ENCODE measurements around the gene HNRNPF. TPM values are rescaled to one million over a fixed set of nuclear protein-coding genes. Genes with fewer than 3 reads are reported as not detected.

Gene HNRNPF
- total and polyA plus RNA-seq, 2 donors (not counting 3 experiments of a cell fraction or from before 2014, with no cell fraction given): 144 to 230 TPM

DNA sequence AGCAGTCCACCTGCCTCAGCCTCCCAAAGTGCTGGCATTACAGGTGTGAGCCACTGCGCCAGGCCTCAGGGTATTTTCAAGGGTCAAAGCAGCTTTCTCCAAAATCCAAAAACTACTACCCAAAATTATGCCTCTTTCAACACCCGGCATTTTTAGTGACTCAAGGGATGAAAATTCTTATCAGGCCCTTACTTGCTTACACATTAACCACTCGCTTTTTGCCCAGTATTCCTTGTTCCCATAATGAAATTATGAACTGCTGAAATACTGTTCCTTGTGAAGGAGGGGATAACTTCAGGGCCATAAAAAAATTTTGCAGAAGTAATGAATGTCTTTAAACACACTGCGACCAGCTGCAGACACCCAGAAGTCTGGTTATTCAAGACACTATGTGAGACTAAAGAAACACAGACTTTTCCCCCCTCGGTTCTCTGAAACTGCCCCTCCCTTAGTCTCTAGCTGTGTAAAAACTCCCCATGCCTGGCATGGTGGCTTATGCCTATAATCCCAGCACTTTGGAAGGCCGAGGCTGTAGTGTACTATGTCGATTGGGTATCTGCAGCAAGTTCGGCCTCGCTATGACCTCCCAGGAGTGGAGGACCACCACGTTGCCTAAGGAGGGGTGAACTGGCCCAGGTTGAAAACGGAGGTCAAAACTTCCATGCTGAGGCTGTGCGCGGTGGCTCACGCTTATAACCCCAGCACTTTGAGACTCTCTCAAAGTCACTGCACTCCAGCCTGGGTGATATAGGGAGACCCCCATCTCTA lies 25.6 kb downstream of the HNRNPF start:
- Histone ChIP-seq H3K4me1 (ENCODE audit: control insufficient read depth, extremely low read depth, insufficient read depth, low read length) (no peaks in the 10 kb centered on the region), H3K27me3 (ENCODE audit: control insufficient read depth in 2 of 2, insufficient read depth in 2 of 2, low read length in 2 of 2) (no peaks in the 10 kb centered on the region), H3K4me3 (replicated peaks in 1 of 3; ENCODE audit: insufficient read depth in 1 of 3, low read depth in 1 of 3, low read length in 3 of 3) (no peak overlapping the region), H3K79me2 (ENCODE audit: control insufficient read depth, insufficient read depth, low read length) (peaks cover 8% of the 10 kb centered on the region), H3K36me3 (ENCODE audit: control insufficient read depth in 2 of 2, extremely low read depth in 1 of 2, insufficient read depth in 2 of 2, low read length in 2 of 2) (peaks cover 19 to 22% of the 10 kb centered on the region in 2 experiments), H3K27ac (ENCODE audit: insufficient read depth, low read depth, low read length) (no peak overlapping the region), H3K9me3 (replicated peaks; ENCODE audit: control insufficient read depth, insufficient read depth, low read length) (no peaks in the 10 kb centered on the region), H3K4me2 (ENCODE audit: insufficient read depth, low read length) (no peak overlapping the region), H4K20me1 (replicated peaks; ENCODE audit: control insufficient read depth, extremely low read depth, insufficient read depth, low read length) (peaks cover 4% of the 10 kb centered on the region), H2AFZ (ENCODE audit: low read depth, low read length) (no peak overlapping the region), H3K9ac (replicated peaks; ENCODE audit: extremely low read depth, insufficient read depth, low read length) (no peak overlapping the region), H3K9me1 (replicated peaks; ENCODE audit: control insufficient read depth, extremely low read depth, insufficient read depth, low read length) (no peaks in the 10 kb centered on the region)
- FAIRE-seq (no peak), DNase-seq (ENCODE audit: low read depth, low spot score) (no peak)
- CTCF ChIA-PET: no interaction called here
- no TSS peak for BruUV-seq (replicated peaks)
- intact Hi-C loops (cut with micrococcal nuclease) (no loop called here), dilution Hi-C loops (cut with MboI; ENCODE audit: extremely low pct_ligation_motif_present, low sequenced_read_pairs) (no loop called here)
- POLR2A ChIA-PET: no interaction called here
- TF ChIP-seq POLR2AphosphoS5 (IDR thresholded peaks at IDR 0.05; ENCODE audit: insufficient read depth, low read depth, low read length) (no peak), MYC (IDR thresholded peaks at IDR 0.05; ENCODE audit: low read depth, low read length) (no peak), FOS (IDR thresholded peaks at IDR 0.05; ENCODE audit: borderline replicate concordance, insufficient read depth, low read length) (no peak), POLR2A (IDR thresholded peaks at IDR 0.05; ENCODE audit: low read depth, low read length) (no peak), JUN (IDR thresholded peaks at IDR 0.05; ENCODE audit: borderline replicate concordance, insufficient read depth, insufficient read length, low read depth) (no peak), EZH2 (IDR thresholded peaks at IDR 0.05; ENCODE audit: borderline replicate concordance, low read depth, low read length, severe bottlenecking) (no peak), GATA2 (IDR thresholded peaks at IDR 0.05; ENCODE audit: insufficient read depth, insufficient read length, low read depth, low read length) (no peak)
- TF ChIP-seq, protein P1, sequence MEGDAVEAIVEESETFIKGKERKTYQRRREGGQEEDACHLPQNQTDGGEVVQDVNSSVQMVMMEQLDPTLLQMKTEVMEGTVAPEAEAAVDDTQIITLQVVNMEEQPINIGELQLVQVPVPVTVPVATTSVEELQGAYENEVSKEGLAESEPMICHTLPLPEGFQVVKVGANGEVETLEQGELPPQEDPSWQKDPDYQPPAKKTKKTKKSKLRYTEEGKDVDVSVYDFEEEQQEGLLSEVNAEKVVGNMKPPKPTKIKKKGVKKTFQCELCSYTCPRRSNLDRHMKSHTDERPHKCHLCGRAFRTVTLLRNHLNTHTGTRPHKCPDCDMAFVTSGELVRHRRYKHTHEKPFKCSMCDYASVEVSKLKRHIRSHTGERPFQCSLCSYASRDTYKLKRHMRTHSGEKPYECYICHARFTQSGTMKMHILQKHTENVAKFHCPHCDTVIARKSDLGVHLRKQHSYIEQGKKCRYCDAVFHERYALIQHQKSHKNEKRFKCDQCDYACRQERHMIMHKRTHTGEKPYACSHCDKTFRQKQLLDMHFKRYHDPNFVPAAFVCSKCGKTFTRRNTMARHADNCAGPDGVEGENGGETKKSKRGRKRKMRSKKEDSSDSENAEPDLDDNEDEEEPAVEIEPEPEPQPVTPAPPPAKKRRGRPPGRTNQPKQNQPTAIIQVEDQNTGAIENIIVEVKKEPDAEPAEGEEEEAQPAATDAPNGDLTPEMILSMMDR (IDR thresholded peaks at IDR 0.05; ENCODE audit: extremely low read depth in 1 of 2, insufficient read depth in 1 of 2, low read depth in 1 of 2, low read length in 2 of 2): no peak
- TF ChIP-seq, protein P2, sequence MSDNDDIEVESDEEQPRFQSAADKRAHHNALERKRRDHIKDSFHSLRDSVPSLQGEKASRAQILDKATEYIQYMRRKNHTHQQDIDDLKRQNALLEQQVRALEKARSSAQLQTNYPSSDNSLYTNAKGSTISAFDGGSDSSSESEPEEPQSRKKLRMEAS (IDR thresholded peaks at IDR 0.05; ENCODE audit: insufficient read depth, insufficient read length): no peak
